Measurements from ENCODE around the gene DMTF1. TPM values are rescaled to one million over a fixed set of nuclear protein-coding genes. Genes with fewer than 3 reads are reported as not detected.
A peak's percentile ranks its signal among the peaks of the same experiment; 100 is the strongest.

DMTF1 gene
- total RNA-seq, 1 donor, result 70.6 TPM

DNA sequence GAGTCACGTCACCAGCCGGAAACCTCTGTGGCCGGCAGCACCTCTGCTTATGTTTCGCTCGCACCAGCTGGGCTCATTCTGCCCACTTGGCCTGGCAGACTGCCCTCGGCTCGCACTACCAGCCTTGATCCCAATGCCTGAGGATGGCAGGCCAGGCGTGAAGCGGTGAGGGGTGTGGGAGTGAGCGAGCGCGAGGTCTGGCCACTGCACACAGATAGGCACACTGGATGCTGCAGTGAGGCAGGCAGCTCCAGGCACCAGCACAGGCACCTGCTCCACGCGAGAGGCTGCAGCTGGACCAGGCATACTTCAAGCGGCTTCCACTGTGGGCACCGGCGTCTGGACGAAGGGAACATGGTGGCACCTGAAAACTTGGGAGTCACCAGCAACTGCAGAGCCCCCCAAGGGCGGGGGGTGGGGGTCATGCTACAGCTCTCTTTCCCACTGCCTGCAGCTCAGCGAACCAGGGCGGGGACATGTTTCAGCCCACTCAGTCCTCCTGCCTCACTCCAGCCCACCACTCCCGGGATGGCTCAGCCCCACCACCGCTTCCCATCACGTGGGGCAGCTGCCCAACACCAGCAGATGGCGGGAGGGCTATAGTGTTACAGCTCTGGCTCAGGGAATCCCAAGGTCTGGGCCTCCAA lies 5.4 kb upstream of the DMTF1 start:
- no peaks in the 10 kb centered on the region for H3K79me2 ChIP-seq (ENCODE audit: insufficient read depth, low read length)
- peaks cover 9% of the 10 kb centered on the region for H3K4me1 ChIP-seq (ENCODE audit: insufficient read depth, low read length)
- H4K20me1 ChIP-seq (ENCODE audit: insufficient read depth, low read length), result no peaks in the 10 kb centered on the region
- no peak overlapping the region for H2AFZ ChIP-seq (ENCODE audit: low read length)
- H3K4me2 ChIP-seq (ENCODE audit: insufficient read depth, low read length), result no peak overlapping the region
- TF ChIP-seq CTCF (IDR thresholded peaks at IDR 0.05; ENCODE audit: extremely low read depth, low read depth, low read length), result no peak
- DNase-seq (ENCODE audit: insufficient read length, low spot score, missing footprints), result no peak
- H3K36me3 ChIP-seq (ENCODE audit: insufficient read depth, low read length), result no peaks in the 10 kb centered on the region
- no peak overlapping the region for H3K27ac ChIP-seq (ENCODE audit: low read depth, low read length)
- H3K4me3 ChIP-seq (ENCODE audit: insufficient read depth, low read length), result no peak overlapping the region
- no peaks in the 10 kb centered on the region for H3K27me3 ChIP-seq (ENCODE audit: insufficient read depth, low read length)
- H3K9me3 ChIP-seq (ENCODE audit: low read depth, low read length), result no peaks in the 10 kb centered on the region

GRCh38 chr7:87147500-87147899 lies 4.8 kb upstream of the DMTF1 start:
- Histone ChIP-seq H3K79me2 (ENCODE audit: insufficient read depth, low read length) (no peaks in the 10 kb centered on the region), H3K4me1 (ENCODE audit: insufficient read depth, low read length) (peaks cover 9% of the 10 kb centered on the region), H2AFZ (ENCODE audit: low read length) (no peak overlapping the region), H3K27me3 (ENCODE audit: insufficient read depth, low read length) (no peaks in the 10 kb centered on the region), H3K4me3 (ENCODE audit: insufficient read depth, low read length) (no peak overlapping the region), H3K27ac (ENCODE audit: low read depth, low read length) (no peak overlapping the region), H3K4me2 (ENCODE audit: insufficient read depth, low read length) (no peak overlapping the region), H4K20me1 (ENCODE audit: insufficient read depth, low read length) (no peaks in the 10 kb centered on the region), H3K36me3 (ENCODE audit: insufficient read depth, low read length) (no peaks in the 10 kb centered on the region), H3K9me3 (ENCODE audit: low read depth, low read length) (no peaks in the 10 kb centered on the region)
- no peak for DNase-seq (ENCODE audit: insufficient read length, low spot score, missing footprints)
- TF ChIP-seq CTCF (IDR thresholded peaks at IDR 0.05; ENCODE audit: extremely low read depth, low read depth, low read length), result no peak

DNA sequence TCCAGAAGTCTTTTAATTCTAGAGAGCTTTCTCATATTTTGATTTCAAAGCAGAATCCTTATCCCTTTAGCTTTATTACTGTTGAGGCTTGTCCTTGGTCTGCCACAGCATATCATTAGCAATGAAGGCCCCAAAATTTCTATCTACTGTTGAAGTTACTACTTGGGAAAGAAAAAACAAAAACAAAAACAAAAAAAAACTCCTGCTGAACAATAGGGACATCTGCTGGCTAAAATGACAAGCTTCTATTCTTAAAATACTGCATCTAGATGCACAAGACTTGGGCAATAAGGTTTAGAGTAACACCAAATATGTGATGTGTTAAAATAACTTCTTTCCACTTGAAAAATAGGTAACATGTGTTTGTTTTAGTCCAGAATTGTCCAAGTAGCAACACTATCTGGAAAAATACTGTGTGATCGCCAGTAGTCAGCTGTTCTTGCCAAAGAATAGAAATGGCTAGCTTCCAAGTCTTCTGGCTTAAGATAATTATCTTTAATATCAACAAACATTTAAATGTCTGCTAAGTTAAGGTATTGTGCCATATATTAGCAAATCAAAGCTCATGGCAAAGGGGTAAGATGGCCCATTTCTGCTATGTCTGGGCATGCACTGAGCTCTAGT lies 3.8 kb upstream of the DMTF1 start:
- Histone ChIP-seq H3K27me3 (ENCODE audit: insufficient read depth, low read length) (no peaks in the 10 kb centered on the region), H3K4me1 (ENCODE audit: insufficient read depth, low read length) (peaks cover 9% of the 10 kb centered on the region), H3K36me3 (ENCODE audit: insufficient read depth, low read length) (no peaks in the 10 kb centered on the region), H3K4me3 (ENCODE audit: insufficient read depth, low read length) (no peak overlapping the region), H4K20me1 (ENCODE audit: insufficient read depth, low read length) (no peaks in the 10 kb centered on the region), H3K79me2 (ENCODE audit: insufficient read depth, low read length) (peaks cover 5% of the 10 kb centered on the region), H3K27ac (ENCODE audit: low read depth, low read length) (no peak overlapping the region), H3K9me3 (ENCODE audit: low read depth, low read length) (no peaks in the 10 kb centered on the region), H2AFZ (ENCODE audit: low read length) (no peak overlapping the region), H3K4me2 (ENCODE audit: insufficient read depth, low read length) (no peak overlapping the region)
- no peak for DNase-seq (ENCODE audit: insufficient read length, low spot score, missing footprints)
- peak; percentile 57 for TF ChIP-seq CTCF (IDR thresholded peaks at IDR 0.05; ENCODE audit: extremely low read depth, low read depth, low read length)

DNA sequence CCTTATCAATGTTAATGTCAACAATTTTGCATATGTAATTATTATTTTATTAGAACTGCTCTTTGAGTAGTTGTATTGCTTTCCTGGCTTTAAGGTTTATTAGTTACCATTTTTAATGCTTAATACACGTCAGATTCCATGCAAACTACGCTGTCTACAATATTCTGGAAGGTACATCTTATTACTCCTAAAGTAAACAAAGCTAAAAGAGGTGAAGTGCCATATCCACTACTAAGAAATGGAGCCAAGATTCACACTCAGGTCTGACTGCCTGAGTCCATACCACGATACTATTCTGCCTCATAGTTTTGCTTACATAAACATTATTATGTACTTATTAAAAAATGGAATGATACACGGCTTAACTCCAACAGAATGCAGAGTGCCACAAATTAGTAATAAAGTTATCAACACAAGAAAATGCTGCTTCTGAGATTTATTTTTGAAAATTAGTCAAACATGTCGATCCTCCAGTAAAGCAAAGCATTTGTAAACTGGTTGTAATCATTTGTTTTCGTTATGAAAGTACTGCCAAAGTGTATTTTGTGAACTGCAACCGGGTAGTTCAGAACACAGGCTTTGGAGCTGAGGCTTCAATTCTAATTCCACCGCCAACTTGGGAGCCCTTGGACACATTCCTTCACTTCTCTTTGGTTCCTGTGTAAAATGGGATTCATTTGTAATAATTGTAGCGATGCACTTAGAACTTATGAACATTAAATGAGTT lies 1.1 kb upstream of the DMTF1 start:
- Histone ChIP-seq H3K4me3 (ENCODE audit: insufficient read depth, low read length) (peak overlapping the region; percentile 90), H3K9me3 (ENCODE audit: low read depth, low read length) (no peaks in the 10 kb centered on the region), H4K20me1 (ENCODE audit: insufficient read depth, low read length) (peaks cover 17% of the 10 kb centered on the region), H3K36me3 (ENCODE audit: insufficient read depth, low read length) (no peaks in the 10 kb centered on the region), H3K4me1 (ENCODE audit: insufficient read depth, low read length) (peaks cover 31% of the 10 kb centered on the region), H3K27ac (ENCODE audit: low read depth, low read length) (peak overlapping the region; percentile 84), H3K27me3 (ENCODE audit: insufficient read depth, low read length) (no peaks in the 10 kb centered on the region), H3K79me2 (ENCODE audit: insufficient read depth, low read length) (peaks cover 33% of the 10 kb centered on the region), H2AFZ (ENCODE audit: low read length) (peak overlapping the region; percentile 98), H3K4me2 (ENCODE audit: insufficient read depth, low read length) (peak overlapping the region; percentile 94)
- DNase-seq (ENCODE audit: insufficient read length, low spot score, missing footprints), result peak; percentile 58
- no peak for TF ChIP-seq CTCF (IDR thresholded peaks at IDR 0.05; ENCODE audit: extremely low read depth, low read depth, low read length)

Measured in osteoblast (primary cell).